Left hindlimb (tissue), 1 donor: Measurements from ENCODE around the gene GPR142.

ENCODE experiments used
- DNase-seq: peaks from one replicate; pipeline ENCODE4 v3.0.0-alpha.2; 2018

GPR142 gene

DNA sequence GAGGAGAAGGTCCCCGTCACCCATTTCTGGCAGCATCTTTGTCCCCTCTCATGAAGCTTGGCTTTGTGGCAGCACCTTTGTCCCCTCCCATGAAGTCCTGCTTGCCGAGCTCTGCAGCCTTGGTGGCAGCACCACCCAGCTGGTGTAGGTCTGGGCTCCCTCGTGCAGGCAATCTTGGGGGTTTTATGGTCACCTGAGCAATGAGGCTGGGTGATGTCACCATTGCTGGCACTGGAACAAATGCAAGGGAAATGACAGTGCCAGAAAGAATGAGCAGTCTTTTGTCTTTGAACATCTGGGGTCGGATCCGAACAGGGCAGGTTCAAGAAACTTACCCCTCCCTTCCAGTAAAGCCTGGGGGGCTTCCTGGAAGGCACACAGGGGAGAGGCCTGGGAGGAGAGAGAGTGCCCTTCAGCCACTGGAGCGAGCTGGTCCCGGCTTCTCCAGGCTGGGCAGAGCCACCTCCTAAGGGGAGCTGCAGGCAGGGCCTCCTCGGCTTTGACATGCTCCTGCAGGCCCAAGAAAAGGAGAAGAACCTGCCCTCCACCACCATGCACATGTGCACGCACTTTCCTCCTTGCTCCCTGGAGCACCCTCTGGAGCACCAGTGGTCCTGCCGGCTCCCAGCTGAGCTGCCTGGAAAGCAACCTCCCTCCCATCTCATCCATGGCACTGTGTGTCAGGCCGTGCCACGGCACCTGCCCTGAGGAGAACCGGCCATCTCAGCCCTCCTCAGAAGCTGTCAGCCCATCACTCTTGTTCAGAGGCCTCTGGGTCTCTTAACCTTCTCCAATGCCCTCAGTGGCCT is 21.7 kb upstream of the GPR142 start:
- no peak for DNase-seq

DNA sequence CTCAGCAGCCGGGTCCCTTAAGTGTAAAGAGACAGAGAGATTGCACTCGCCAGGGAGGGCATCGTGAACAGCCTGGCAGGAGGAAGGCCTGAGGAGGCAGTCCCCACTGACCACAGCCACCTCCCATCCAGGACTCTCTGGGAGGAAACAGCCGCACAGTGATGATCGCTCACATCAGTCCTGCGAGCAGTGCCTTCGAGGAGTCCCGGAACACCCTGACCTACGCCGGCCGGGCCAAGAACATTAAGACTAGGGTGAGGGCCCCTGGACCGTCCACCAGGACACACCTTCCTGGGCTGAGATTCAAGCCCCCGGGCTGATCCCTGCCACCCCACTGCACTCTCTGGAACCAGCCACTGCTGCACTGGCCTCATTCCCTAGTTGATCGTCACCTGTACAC is 19.7 kb upstream of the GPR142 start:
- DNase-seq = no peak

DNA sequence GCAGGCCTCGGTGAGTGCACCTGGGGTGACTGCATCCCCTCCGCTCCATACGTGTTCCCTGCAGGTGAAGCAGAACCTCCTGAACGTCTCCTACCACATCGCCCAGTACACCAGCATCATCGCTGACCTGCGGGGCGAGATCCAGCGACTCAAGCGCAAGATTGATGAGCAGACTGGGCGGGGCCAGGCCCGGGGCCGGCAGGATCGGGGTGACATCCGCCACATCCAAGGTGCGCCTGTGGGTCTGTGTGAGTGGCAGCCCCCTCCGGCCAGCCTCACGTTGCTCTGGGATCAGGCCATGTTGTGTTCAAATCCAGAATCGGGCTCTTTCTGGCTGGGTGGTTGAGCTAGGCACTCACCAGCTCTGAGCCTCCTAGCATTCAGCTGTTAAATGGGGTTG is 18.2 kb upstream of the GPR142 start:
- DNase-seq = no peak

DNA sequence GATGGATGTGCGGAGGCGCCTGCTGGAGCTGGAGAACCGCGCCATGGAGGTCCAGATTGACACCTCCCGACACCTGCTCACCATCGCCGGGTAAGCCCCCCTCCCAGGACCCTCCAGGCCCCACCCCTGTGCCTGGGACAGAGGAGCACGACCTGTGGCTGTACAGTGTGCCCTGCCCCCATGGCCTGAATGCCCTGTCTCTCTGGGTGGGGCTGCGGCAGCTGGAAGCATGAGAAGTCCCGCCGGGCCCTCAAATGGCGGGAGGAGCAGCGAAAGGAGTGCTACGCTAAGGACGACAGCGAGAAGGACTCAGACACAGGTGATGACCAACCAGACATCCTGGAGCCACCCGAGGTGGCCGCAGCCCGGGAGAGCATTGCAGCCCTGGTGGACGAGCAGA is 16.8 kb upstream of the GPR142 start:
- DNase-seq = no peak

DNA sequence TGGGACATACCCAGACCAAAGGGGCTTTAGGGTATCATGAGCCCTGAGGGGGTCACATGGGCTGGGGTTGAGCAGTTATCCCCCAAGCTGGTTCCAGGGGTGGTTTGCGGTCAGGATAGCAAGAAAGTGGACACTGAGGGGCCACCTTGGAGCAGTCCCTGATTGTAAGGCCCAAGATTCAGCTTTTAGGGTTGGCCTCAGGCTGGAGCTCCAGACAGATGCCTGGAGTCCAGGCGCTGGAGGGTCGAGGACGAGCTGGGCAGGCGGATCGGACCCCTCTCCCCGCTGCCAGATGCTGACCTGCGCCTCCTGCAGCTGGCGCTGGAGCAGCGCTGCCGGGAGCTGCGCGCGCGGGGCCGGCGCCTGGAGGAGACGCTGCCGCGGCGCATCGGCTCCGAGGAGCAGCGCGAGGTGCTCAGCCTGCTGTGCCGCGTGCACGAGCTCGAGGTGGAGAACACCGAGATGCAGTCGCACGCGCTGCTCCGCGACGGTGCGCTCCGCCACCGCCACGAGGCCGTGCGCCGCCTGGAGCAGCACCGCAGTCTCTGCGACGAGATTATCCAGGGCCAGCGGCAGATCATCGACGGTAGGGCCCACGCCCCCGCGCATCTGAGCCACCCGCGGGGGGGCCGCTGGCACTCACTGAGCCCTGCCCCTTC is 15.6 kb upstream of the GPR142 start:
- DNase-seq = no peak

DNA sequence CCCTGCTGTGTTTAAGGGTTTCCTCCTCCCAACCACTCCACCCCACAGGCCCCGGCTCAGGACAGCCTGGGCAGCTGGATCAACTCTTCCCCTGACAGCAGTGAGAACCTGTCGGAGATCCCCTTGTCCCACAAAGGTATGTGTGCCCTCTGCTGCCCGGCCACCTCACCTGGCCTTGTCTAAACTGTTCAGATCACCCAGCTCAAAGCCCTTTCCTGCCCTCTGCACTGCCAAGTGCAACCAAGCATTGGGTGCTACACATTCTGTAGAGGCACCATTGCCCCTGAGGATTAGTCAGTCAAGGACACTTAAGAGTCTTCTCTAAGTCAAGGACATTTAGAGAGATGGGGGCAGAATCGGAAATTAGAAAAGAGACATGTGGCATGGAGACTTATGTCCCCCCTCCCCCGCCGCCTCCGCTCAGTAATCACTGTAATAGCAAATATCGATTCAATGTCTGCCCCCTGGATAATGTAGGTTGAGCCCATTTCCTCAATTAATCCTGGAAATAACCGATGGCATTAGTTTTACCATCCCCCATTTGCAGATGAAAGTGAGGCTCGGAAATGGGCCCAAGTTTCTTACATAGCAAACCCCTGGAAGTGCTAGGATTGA is 13.8 kb upstream of the GPR142 start:
- DNase-seq = no peak

DNA sequence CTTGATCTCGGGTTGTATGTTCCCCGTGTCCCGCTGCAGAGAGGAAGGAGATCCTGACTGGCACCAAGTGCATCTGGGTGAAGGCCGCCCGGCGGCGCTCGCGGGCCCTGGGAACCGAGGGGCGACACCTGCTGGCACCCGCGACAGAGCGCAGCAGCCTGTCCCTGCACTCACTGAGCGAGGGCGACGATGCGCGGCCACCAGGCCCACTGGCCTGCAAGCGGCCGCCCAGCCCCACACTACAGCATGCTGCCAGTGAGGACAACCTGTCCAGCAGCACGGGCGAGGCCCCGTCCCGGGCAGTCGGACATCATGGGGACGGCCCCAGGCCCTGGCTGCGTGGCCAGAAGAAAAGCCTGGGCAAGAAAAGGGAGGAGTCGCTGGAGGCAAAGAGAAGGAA is 13.2 kb upstream of the GPR142 start:
- no peak for DNase-seq

DNA sequence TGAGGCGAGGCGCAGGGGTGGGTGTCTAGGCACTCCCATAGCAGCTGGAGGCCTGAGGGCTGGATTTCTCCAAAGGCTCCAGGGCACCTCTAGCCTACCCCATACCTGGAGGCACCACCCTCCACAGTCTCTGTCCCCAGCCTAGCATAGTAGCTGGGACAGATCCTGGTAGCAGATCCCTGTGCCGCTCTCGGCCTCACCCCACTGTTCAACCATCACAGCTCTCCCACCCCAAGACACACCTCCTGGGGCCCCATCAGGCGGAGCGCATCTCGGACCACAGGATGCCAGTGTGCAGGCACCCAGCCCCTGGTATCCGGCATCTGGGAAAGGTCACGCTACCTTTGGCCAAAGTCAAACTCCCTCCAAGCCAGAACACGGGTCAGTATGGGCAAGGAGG is 12.7 kb upstream of the GPR142 start:
- DNase-seq = no peak

DNA sequence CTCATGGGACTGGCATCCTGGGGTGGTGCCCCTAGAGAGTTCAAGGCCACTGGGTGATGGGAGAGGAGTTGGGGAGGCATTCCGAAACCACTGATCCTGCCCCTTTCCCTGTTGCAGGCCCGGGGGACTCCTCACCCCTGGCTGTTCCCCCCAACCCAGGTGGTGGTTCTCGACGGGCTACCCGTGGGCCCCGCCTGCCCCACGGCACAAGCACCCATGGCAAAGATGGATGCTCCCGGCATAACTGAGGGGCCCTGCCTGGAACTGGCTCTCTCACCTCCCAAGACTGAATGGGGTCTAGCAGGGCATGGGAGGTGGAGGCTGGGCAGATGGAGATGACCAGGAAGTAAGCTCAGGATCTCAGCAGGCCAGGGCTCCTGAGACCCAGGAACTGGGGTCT is 12.2 kb upstream of the GPR142 start:
- no peak for DNase-seq

DNA sequence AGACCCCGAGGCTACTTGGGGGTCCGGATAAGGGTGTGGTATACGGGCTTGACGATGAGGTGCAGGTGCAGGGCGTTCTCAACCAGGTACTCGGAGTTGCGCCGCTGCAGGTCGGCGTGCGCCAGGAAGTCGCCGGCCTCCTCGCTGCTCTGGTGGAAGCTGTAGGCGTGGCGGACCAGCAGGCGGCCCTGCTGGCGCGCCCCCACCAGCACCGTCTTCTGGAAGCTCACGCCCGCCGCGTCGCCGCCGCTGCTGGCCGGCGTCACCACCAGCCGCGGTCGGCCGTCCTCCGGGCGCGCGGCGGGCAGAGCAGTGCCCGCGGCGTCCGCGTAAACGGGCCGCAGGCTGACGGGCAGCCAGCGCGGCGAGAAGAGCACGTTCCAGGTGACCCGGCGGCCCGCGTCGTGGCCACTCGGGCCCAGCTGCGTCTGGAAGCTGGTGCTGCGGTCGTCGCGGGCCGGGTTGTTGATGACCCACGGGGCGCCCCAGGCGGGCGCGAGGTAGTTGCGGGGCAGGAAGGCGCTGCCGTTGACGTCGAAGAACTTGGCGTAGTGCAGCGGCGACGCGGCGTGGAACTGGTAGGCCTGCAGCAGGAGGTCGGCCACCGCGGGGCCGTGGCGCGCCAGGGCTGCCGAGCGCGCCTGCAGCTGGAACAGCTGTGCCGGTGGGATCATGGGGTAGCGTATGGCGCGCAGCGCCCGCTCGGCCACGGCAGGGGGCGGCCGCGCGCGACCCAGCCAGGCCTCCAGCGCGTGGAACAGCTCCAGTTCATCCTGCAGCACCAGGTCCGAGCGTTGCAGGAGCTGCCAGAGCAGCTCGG is 10.4 kb upstream of the GPR142 start:
- DNase-seq = no peak

DNA sequence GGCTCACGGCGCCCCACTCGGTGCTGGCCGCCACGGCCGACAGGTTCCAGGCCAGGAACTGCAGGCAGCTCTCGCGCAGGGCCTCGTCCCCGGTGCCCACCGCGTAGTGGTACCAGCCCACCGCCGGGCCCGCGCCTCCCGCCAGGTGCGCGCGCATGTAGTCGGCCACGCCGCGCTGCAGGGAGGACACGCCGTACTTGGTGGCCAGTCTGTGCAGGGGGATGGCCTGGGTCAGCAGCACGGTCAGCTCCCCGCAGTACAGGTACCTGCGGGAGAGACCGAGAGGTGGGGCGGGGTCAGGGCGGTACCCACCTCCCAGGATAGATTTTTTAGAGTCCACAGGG is 9.9 kb upstream of the GPR142 start:
- no peak for DNase-seq

DNA sequence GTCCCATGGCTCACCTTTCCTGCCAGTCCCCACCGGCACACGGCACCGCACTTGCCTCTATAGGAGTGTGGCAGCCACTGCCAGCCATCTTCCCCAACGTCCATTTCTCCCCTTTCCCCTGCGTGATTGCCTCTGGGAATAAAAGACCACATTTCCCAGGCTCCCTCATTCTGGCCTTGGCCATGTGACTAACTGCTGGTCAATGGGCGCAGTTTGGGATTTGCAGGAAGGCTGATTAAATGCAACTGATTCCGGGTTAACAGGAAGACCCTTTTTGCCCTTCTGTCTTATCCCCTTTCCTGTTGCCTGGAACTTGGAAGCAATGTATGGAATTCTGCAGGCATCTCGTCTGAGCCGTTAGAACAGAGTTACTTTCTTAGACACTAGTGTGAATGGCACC is 8.6 kb upstream of the GPR142 start:
- DNase-seq = no peak

DNA sequence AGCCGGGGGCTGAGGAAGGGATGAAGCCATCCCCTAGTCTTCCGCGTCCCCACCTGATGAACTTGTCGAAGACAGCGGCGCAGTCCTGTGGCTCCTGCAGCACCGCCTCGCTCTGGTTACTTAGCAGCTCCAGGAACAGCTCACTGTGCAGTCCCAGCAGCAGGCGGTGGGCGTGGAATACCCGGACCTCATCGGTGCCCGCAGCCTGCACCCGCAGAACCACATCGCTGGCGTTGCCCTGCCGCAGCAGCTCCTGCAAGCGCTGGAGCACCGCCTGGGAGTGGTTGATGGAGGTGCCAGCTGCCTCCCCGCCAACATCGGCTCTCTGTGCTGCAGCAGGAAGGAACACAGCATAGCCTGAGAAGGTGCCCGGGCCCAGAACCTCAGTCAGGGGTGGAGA is 7.4 kb upstream of the GPR142 start:
- no peak for DNase-seq

DNA sequence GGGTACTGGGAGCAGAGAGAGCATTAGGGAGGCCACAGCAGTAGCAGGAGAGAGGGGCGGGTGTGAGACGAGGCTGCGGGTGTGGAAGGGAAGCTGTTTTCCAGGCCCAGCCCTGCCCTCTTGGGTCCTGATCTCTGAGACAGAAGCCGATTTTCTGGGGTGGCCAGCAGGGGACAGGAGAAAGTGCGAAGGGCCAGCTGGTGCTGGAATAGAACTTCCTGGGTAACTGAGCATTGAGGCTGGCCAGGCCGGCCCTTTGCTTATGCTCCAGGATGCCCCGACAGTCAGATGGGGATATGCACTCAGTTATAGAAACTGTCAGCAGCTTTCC is 6.4 kb upstream of the GPR142 start:
- DNase-seq = no peak

DNA sequence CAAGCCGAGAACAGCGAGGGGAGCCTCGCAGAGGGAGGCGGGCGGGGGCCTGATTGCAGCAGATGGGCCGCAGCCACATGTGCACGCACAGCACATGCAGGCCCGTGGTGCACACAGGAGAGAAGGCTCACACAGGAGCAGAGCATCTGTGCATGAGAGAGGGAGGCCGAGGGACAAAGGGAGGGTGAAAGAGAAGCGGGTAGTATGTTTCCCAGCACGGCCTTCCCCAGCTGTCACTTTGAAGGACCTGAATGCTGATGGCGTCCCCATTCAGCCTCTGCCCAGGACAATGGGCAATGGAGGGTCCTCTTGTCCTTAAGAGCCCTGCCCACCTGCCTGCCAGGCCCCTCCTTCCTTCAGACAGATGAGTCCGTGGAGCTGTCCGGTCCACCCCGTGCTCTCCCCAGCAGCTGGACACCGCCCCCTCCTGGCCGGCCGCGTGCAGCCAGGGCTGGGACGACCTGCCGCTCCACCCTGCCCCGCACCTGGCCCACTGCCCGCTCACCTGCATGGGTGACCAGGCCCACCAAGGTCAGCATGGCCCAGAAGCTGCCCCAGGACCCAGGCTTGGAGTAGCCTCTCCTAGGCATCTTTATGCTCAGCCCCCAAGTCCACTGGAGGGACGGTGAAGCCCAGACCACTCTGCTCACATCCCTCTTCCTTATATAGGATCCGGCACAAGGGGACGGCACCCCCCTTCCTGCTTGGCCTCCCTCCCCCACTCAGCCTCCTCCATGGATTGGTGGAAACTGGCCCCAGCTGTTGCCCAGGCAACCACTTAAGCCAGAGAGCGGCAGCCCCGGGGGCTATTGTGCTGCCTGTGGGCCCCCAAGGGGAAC is 5.9 kb upstream of the GPR142 start, which contains the start of gene BTBD17:
TSS of gene BTBD17 (minus strand) at position 639 of the 839 bp plus-strand sequence. CDS start at position 590, 49 bp downstream.
- DNase-seq = no peak

DNA sequence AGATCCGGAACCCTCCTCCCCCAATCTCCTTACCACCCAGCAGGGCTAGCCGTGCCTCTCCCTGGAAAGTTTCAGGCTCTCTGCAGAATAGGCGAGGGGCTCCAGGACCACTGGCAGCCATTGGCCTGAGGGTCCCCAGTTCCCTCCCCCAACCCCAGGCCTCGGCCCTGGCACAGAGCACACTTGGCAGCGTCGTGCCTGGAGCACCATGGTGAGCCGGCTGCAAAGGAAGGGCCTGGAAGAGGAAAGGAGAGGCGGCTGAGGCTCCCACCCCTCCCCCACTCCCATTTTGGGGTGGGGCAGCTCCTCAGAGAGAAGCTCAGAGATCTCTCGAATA is 5.3 kb upstream of the GPR142 start:
- no peak for DNase-seq

DNA sequence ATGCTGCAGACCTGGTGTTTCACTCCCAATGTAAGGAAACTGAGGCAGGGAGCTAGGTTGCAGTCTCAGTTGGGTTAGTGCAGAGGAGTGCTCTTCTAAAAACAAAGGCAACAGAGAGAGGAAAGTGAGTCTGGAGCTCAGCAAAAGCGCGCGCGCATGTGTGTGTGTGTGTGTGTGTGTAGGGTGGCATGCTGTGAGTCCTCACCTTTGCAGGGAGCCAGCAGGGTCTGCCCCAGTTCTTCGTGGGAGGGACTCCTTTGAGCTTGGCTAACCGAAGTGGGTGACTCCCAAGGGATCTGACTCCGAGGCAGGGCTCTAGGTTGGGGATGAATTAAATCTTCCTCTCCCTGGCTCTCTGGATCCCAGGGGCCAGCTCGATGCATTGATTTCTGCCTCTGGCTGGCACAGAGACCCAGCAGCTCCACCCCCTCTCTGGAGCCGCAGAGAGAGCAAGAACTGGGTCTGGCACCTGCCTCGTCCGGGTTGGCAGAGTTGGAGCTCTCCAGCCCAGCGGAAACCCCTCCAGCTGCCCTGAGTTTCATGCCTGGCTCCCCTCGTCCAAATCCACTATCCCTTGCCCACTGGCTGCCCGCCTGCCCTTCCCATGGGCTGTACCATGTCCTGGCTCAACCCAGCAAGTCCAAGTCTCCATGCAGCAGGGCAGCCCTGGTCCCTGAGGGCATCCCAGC is 4.4 kb upstream of the GPR142 start:
- DNase-seq = peak; percentile 56

DNA sequence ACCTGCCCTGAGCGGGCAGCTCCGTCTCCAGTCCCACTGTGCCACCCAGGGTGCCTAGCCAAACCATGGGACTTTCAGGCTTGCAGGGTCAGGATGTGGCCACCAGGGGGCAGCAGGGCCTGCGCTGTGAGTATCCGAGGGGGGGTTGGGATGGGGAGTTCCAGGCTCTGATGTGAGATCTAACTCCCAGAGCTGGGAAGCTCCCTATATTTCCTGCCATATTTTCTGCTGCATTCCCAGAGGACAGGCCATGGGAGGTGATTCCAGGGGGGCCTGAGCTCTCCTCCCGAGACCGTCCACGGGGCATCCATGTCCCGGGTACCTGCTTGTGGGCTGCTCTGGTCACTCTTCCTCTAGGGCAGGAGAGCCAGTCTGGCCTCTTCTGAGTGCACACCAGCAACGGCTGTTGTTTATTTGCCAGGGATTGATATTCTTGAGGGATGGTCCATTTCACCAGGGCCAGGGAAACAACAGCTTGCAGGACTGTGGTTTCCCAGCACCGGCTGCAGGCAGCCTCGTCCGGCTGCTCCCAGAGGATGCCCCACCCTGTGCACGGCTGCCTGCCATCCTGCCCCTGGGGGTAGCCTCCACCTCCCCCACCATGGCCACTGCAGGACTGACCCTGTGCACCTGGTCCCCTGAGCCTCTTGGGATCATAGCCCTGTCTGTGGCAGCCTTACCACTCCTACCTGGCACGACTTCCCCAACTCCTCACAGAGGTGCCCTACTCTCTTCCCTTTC is 1.2 kb downstream of the GPR142 start:
- peak; percentile 75 for DNase-seq

DNA sequence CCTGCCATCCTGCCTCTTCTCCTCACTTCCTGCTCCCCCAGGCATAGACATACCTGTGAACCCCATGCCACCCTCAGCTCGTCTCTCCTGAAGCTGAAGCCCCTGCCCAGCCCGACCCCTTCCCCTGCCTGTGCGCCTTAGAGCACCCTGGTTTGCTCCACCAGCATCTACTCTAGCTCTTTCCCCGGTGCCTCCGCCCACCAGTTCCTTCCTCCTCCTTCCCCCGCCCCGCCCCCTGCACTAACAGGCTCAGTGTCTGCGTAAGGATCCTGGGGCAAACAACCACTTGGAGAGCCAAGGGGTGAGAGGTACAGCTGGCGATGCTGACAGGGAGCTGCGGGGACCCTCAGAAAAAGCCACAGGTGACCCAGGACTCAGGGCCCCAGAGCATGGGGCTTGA is 1.9 kb downstream of the GPR142 start:
- no peak for DNase-seq

DNA sequence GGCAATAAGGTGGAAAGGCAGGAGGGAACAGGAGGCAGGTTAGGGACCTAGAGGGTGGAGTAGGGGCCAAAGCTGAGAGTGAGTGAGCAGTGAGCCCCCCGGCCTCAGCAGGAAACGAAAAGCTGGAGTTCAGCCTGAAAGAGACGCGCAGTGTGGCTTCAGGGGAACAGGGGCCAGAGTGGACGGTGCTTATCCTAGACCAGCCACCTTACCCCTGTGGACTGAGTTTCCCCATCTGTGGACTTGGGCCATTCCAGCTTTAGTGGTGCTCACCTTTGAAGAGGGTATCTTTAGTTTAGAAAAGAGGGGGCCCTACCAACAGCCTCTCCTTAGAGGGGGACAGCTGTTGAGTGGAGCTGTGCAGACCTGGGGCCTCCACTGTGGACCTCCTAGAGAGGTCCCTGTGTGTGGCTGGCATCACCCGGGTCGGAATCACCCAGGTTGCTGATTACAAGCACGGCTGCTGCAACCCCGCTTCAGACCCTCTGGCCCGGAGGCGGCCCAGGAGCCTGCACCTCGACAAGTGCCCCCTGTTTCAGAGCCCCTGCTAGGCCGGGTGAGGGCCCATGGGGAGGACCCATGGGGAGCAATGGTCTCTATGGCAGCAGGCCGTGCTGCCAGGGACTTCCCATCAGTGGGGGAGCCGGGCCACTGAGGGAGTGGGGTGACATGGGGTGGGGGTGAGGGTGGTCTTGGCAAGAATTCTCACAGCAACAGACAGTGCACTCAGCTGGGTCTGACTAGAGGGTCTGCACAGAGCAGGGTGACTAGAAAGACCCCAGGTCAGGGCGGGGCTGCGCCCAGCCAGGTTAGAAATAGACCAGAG is 2.6 kb downstream of the GPR142 start:
- no peak for DNase-seq
